Measurements from ENCODE around the gene CDH4. TPM values are rescaled to one million over a fixed set of nuclear protein-coding genes. Genes with fewer than 3 reads are reported as not detected.
"Not testable (repeated sequence)": the region's sequence is repeated elsewhere in the genome, so short reads cannot be mapped to it uniquely, and the experiment has no call there.

CDH4 gene
- total RNA-seq, 2 donors from 2014 or later: 0.06 to 0.08 TPM

DNA sequence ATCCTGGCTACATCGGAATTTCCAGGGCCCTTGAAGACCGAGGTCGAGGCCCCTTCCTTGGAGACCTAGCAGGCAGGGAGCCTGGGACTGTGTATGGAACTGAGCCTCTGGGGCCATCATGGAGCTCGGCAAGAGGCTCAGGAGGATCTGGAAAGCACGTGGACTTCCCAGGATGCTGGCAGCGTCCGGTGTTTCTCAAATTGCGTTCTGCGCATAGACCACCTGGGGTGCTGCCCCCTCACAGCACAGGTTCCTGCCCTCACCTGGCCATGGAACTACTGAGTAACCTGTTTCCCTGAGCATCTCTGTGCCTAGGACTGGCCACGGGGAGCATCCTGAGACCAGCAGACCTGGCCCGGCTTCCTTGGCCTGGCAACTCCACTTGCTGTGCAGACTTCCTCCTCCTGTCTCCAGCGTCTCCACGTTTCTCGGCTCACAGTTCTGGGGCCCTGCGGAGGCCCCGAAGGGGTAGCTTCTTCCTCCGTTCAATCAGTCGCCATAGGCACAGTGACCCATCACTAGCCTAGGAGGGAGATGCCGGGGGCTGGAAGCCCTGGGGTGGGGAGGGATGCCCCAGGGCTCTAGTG is 144.3 kb downstream of the CDH4 start:
- ATAC-seq (no peak), DNase-seq (no peak)
- intact Hi-C loops (cut with DNase I): no loop called here

DNA sequence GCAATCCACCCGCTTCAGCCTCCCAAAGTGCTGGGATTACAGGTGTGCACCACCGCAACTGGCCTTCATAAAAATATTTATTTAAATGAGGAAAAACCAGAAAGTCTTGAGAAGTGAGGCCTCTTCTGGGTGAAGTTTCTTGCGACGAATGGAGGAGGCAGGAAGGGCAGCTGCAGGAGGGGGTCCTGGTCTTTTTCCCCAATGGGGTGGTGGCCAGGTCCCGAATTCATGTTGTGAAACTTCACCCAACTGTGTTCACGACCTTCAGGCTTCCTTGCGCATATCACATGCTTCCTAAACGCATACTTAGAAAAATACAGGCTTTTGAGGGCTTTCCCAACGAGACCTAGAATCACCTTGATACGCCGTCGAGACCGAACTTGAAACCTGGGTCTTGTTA is 145.1 kb downstream of the CDH4 start:
- DNase-seq (no peak), ATAC-seq (no peak)
- intact Hi-C loops (cut with DNase I): no loop called here

DNA sequence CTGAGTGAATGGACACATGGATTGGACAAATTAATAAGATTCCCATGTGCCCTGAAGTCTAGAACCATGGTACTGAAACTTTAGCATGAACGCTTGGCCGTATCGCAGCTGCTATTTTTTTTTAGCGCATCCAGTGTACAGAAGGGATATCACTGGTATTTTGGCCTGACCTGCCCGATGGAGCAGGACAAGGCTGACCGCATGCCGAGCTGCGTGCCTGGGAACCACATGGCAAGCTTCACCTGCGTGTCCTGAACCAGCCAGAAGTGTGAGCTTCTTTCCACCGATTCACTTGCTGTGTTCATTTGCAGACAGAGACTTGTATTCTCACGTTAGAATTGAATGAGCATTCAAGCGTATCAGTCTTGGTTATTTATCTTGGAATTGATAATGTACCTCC is 145.7 kb downstream of the CDH4 start:
- ATAC-seq: no peak
- no peak for DNase-seq
- intact Hi-C loops (cut with DNase I): no loop called here

DNA sequence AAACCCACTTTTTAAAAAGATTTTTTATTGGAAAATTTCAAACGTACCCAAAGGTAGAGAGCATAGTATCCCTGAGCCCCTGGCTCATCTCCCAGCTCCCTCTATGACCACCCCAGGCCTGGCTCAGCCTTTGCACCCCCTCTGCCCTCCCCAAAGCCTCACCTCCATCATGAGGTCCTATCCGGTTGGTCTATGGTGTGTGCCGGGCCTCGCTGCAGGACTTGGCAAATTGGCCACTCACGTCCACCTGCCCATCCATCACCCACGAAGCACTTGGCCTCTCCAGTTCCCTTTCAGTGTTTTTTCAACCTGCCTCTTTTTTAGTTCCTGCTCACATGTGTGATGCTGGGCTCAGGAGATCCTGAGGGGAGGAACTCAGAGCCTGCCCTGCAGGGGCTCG is 147.4 kb downstream of the CDH4 start:
- no peak for DNase-seq
- intact Hi-C loops (cut with DNase I): no loop called here
- no peak for ATAC-seq

DNA sequence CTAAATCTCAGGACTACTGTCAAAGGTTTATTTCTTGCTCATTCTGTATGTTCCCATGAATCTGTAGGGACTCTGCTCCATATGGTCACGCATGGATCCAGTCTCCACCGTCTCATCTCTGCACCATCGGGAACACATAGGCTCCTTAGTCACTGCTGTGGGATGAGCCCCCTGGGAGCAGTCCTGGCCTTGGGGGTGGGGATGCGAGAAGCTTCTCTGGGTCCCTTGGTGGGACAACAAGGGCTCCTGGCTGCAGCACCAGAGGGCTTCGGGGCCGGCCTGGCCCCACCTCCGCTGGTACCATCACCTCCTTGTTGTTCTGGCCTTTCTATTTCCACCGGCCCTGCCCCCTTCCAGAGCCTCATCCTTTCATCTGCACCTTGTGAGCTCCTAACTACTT is 148.4 kb downstream of the CDH4 start:
- no peak for DNase-seq
- intact Hi-C loops (cut with DNase I): no loop called here
- ATAC-seq: no peak

DNA sequence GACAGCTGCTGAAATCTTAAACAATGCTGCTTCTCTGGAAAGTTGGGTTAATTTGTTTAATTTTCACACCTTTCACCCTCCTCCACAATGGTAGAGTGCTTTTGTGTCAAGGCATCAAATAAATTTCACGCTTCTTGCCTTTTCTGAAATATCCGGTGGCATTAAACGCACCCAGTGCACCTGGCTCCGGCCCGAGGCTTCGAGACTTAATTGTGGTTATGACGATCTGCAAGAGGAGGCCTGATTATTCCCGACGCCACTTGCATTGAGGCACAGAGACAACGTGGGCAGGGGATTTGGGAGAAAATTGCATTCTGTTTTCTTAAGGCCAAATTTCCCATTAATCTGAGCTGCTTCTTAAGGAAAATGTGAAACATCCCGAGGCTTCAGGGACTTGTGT is 152.2 kb downstream of the CDH4 start:
- intact Hi-C loops (cut with DNase I): no loop called here
- ATAC-seq: no peak
- no peak for DNase-seq

DNA sequence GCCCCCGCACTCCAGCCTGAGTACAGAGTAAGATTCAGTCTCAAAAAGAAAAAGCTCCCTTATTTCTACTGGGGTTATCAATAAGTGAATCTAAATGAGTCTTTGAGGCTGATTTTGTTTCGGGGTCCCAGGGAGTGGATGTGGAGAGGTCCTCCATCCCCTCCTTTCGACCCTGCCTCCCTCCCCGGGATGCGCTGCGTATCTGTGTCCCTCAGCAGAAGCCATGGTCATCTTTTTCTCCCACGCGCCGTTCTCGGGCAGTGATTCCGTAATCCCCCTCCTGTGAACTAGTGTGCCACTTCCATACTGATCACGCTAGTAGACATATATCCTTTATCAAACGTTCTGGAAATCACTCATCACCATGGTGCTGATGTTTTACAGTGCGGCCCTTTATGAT is 152.9 kb downstream of the CDH4 start:
- ATAC-seq: no peak
- intact Hi-C loops (cut with DNase I): no loop called here
- DNase-seq: no peak

DNA sequence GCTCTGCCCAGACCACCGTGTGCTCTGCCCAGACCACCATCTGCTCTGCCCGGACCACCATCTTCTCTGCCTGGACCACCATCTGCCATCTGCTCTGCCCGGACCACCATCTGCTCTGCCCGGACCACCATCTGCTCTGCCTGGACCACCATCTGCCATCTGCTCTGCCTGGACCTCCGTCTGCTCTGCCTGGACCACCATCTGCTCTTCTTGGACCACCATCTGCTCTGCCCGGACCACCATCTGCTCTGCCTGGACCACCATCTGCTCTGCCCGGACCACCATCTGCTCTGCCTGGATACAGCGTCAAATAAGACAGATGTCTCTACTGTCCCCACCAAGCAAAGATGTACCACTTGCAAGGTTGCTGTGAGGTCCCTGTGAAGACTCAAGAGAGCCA is 154.7 kb downstream of the CDH4 start:
- intact Hi-C loops (cut with DNase I); DNase-seq; ATAC-seq: not testable (repeated sequence)

DNA sequence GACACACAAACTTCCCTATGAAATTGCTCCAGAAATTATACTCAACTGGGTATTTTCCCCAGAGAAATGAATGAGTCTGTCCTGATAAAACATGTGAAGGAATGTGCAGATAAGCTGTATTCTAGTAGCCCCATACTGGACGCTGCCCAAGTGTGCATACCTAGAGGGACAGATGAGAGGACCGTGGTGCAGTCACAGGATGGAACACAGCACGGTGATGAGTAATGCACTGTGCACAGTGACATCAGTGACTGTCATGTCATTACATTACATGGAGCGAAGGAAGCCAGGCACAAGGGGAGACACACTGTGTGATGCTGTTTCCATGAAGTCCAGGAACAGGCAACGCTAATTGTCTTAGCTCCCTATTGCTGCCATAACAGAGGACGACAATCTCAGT is 155.5 kb downstream of the CDH4 start:
- intact Hi-C loops (cut with DNase I): no loop called here
- ATAC-seq (no peak), DNase-seq (no peak)

DNA sequence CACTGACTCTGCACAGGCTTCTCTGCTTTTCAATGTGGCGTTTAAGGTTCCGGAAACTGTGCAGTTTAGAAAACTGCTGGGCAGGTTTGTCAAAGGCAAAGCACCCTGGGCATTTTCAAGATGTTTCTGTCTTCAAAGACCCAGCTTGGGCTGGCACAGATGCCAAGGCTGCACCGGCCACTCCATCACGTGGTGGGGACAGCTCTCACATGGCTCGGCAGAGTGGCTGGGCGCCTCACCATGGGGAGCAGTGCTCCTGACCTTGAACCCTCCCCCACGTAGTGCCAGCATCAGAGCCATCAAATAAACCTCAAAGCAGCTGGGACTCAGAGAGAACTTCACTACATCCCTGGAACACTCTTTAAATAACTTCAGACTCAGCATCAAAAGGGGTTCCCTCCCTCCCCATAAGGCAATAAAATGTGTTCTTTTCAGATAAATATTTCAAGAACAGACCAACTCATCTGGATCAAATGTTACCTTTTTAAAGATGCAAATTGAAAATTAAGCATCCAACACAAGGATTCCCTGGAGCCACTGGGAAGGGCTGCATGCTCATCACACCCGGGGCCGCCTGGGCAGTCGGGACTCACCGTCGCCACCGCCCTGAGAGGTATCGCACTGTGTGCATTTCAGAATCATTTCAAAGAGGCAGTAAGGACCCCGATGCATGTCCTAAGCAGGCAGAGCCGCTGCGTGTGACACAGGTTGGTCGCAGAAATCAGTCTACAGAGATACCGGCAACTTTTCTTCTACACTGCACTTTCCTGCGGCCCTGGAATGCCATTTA is 157.1 kb downstream of the CDH4 start:
- DNase-seq (no peak), ATAC-seq (no peak)
- intact Hi-C loops (cut with DNase I): no loop called here

DNA sequence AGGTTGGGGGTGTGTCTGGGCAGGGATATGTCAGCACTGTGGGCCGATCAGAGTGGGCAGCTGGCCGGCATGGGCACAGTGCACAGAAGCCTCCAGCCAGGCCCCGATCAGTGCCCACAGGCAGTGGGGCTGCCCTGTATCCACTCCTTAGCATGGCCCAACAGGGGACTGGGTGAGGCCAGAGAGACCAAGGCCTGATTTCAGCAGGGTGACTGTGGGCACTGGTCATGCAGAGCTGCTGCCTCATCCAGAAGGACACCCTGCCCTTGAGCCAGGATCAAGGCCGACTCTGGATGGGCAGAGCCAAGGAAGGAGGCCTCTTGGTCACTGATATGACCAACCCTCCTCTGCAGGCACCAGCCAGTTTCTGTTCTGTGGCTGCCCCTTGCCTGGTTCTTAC is 159.7 kb downstream of the CDH4 start:
- DNase-seq: no peak
- no peak for ATAC-seq
- intact Hi-C loops (cut with DNase I): no loop called here

DNA sequence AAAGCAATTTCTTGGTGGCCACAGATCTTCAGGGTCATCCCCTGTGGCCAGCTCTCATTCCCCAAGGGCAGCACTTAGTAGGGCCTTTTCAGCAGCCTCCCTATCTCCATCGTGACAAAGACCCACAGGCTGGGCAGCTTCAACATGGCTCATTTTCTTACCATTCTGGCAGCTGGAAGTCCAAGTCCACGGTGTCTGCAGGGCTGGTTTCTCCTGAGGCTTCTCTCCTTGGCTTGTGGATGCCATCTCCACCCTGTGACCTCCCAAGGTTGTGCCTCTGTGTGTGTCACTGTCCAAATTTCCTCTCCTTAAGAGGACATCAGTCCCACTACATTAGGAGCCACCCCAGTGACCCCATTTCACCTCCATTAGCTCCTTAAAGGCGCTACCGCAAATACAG is 161.7 kb downstream of the CDH4 start:
- no peak for ATAC-seq
- intact Hi-C loops (cut with DNase I): no loop called here
- DNase-seq: no peak

DNA sequence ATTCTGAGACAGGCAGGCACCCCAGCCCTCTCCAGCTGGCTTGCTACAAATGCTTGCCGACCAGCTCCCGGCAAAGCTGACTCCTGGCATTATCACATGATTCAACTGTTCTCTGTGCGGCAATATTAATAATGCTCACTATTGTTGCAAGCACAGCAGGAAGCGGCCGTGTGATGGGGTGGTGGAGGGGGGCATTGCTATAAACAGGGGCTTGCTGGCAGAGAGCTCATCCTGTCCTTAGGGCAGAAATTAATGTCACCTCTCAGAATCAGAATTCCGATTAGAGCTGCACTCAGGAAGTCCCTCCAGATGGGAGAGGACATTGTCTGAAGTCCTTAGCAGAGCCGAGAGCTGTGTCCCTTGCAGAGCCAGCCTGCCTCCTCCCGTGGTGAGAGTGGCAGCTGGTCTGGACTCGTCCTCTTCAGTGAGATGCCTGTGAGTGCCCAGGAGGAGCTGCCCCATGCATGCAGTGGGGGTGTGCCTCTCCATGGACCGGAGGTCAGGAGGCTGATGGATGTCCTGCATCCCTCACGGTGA is 162.5 kb downstream of the CDH4 start:
- intact Hi-C loops (cut with DNase I): no loop called here

DNA sequence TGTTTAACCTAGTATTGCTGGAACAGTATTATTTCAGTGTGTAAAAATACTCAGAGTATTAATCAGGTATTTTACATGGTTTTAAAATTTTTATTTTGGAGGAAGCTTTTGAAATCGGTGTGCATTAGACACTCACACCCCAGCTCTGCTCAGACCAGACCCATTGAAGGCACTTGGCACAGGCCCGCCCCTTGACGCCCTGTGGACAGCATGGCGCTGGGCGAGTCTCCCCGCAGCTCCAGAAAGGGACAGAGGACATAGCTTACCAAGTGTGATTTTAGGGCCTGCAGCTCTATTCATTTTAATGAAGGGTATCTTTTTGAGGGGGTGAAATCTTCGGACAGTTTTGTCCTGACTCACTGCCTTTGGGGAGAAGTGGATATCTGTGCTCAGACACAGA is 164.5 kb downstream of the CDH4 start:
- ATAC-seq: no peak
- intact Hi-C loops (cut with DNase I): no loop called here
- DNase-seq: no peak

More for the DNA sequence above, 162.5 kb downstream of the CDH4 start:
- ATAC-seq: no peak
- no peak for DNase-seq

DNA sequence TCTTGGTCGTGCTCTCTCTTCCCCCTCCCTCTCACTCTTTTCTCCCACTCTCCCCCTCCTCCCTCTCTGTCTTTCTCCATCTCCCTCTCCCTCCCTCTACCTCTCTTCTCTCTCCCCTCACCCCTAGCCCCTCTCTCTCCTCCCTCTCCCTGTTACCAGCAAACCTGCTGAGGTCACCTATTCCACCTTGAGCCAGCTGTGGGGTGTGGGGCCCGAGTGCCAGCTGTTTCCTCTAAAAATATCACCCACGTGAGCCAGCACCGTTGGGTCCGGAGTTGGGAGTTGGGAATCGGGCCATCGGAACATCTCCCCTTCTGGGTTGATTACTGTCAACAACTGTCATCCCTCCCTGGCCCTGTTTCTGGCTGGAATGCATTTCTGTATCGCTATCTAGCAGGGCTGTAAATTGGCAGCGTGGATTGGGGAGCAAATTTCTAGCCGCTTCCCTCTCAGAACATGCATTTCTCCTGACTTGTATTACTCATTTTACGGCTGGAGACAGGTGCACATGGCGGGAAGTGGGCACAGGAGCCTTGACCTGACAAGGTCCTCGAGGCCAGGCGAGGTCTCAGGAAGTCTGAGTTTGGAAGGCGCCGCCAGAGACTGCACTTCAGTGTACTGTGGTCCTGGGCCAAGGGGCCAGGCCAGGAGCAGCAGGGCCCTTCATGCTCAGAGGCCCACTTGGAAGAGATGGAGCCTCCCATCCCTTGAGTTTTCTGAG is 165.3 kb downstream of the CDH4 start:
- ATAC-seq (no peak), DNase-seq (no peak)

DNA sequence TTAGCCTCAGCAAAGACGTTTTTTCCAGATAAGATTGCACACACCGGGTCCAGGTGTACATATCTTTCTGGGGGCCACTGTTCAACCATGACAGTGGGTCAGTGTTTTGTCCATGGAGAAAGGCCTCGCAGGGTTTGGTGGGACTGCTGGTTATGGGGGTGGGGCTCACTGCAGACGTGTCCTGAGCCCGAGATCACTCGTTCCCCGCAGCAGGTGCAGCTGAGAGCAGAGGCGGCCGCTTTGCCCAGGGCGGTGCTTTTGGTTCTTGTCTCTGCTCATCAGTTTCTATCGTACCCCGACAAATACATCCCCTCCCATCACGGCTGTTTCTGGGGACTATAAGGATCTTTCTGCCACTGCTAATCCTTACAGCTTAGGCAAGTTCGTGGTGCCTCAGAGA is 166.9 kb downstream of the CDH4 start:
- no peak for DNase-seq
- intact Hi-C loops (cut with DNase I): no loop called here
- no peak for ATAC-seq

More for the DNA sequence above, 165.3 kb downstream of the CDH4 start:
- intact Hi-C loops (cut with DNase I): no loop called here

DNA sequence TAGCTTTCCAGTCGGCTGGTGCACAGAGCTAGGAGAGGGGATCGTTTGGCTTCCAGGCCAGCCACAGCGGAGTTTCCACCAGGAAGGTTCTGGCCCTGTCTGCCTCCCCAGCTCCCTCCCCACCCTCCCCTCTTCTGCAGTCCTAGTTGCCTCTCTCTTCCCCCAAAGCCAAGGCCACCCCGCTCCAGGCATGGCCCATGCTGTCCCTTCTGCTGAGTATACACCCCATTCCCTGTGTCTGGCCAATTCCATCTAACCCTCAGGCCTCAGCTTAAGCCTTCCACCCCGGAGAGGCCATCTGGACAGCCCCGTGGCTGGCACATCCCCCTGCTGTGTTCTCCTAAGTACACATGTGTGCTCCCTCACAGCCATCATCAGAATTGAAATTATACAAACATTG is 167.4 kb downstream of the CDH4 start:
- DNase-seq: no peak
- intact Hi-C loops (cut with DNase I): no loop called here
- ATAC-seq: no peak

DNA sequence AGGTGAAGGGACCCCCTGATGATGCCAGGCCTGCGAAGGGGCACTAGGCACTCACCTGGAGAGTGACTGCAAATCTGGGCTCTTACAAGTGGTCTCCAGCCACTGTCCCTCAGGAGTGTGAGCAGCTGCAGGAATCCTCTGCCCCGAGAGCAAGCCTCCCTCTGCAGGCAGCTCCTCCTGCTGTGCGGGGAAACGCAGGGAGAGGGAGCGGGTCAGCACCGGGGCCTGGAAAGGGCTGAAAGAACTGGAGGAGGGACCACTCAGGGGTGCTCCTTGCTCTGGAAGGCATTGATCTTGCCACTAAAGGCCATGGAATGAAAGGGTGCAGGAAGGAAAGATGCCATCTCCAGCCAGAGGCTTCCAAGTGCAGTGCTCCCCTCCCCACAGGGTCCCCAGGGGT is 168.0 kb downstream of the CDH4 start:
- intact Hi-C loops (cut with DNase I): no loop called here
- DNase-seq (no peak), ATAC-seq (no peak)

DNA sequence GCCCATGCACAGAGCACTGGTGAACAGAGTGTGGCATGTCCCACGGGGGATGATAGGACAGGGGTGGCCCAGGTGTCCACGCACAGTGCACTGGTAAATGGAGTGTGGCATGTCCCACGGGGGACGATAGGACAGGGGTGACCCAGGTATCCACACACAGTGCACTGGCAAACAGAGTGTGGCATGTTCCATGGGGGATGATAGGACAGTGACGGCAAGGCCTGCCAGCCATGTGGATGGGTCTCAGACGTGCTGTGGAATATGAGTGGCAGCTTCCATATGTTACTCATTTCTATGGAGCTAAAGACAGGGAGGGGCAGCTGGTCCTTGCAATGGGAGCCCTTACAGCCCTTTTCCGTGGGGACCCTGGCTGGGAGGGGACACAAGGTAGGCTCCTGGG is 168.7 kb downstream of the CDH4 start:
- DNase-seq (no peak), ATAC-seq (no peak)
- intact Hi-C loops (cut with DNase I): no loop called here

DNA sequence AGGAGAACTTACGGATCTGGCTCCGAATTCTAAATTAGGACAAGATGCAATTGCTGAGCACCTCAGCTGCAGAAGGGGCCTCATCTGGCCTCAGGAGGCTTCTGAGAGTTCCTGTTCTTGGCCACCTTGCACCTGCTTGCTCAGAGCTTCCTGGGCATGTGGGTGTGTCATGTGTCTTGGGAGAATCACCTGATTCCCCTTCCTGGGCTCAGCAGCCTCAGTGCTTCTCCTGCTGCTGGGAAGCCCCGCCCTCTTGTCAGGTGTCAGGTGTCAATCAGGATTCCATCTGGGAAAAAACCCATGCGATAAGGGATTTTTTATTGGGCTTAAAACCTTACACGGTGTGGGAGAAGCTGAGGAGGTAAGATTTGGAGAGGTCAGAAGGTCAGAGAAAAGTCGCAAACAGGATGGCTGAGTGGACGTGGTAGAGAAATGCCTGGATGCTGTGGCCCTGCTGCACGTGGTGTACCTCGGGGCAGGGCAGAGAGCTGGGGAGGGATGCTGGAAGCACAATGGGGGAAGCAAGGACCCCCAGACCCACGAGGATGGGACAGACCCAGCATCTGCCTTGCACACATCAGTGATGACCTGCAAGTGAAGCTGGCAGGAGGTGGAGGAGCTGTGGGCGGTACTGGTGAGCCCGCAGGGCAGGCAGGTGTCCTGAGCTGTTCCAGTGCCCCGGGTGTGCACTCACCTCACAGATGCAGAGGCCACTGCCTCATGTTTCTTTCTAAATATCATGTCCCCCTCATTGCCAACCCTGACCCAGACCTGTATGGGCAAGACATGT is 170.8 kb downstream of the CDH4 start:
- intact Hi-C loops (cut with DNase I): no loop called here
- DNase-seq: no peak
- no peak for ATAC-seq
